Stimulated activated CD4-positive, alpha-beta T cell treated with anti-CD3 and anti-CD28 coated beads, Interleukin-15, amount 100 ng/mL, for 1 hour (primary cell): ENCODE measurements around the gene PHF21A.
"Not testable (repeated sequence)": the region's sequence is repeated elsewhere in the genome, so short reads cannot be mapped to it uniquely, and the experiment has no call there.

Experiments
- DNase-seq, 2 donors: peaks; one replicate each; pipeline ENCODE4 v3.0.0-alpha.2; 2020; ENCODE audit warnings: low read depth in 1 of 2, low spot score in 1 of 2

The PHF21A gene

DNA sequence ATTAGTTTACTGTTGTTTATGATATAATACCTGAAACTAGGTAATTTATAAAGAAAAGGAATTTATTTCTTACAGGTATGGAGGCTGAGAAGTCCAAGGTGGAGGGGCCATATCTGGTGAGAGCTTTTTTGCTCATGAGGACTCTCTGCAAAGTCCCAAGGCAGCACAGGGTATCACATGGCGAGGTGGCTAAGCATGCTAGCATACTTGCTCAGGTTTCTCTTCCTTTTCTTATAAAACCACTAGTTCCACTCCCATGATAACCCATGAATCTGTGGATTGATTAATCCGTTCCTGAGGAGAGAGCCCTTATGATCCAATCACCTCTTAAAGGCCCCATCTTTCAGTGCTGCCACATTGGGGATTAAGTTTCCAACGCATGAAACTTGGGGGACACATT, 82.7 kb downstream of the PHF21A start:
- DNase-seq = no peak

- DNase-seq = no peak
Observed at GRCh38 chr11:46036969-46037368, 84.3 kb downstream of the PHF21A start.

- DNase-seq = no peak
Observed at GRCh38 chr11:46036009-46036408, 85.2 kb downstream of the PHF21A start.

GRCh38 chr11:46034041-46034440, 87.2 kb downstream of the PHF21A start:
- no peak for DNase-seq

GRCh38 chr11:46026606-46027293, 94.5 kb downstream of the PHF21A start:
- DNase-seq = no peak

DNA sequence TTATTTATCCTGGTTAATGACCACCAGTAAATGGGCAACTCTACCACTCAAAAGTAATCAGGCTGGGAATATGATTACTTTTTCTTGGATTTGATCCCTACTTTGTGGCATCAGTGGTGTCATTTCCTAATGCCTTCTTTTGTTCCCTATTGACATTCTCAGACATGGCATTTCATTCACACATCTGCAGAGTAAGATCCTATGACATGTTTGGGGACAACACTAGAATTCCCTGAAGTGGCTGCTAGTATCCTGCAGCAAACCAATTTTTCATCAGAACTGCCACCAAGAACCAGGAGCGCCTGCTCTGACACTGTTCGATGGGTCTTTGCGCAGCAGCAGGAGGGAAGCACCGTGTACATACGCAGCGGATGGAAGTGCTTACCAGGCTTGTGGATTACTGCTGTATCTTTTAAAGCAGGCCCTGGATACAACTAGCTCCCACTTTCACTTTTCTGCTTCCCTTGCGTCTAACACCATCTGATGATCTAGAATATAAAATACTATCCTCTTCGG, 101.1 kb downstream of the PHF21A start:
- DNase-seq = no peak

DNA sequence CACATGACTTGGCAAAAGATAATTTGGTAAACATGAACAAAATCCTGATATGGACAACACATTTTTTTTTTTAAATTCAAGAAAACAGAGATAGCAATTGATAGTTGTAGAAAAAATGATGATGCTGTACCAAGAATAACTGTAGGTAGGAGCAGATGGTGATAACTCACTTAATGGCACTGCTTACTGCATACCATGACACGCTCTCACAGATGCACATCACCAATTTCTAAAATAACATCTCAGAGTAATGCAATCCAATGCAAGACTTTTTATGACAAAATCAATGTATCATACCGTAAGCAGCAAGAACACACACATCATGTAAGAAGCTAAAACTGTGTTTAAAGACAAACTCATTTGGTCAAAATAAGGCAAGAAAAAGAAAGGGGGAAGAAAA, 102.6 kb downstream of the PHF21A start:
- no peak for DNase-seq

GRCh38 chr11:46017341-46017740, 103.9 kb downstream of the PHF21A start:
- DNase-seq = no peak

GRCh38 chr11:46015941-46016340, 105.3 kb downstream of the PHF21A start:
- no peak for DNase-seq

- DNase-seq = not testable (repeated sequence)
Observed at GRCh38 chr11:46014168-46014567, 107.1 kb downstream of the PHF21A start.

- no peak for DNase-seq
Observed at GRCh38 chr11:46012185-46012584, 109.1 kb downstream of the PHF21A start.

GRCh38 chr11:46010100-46010499, 111.2 kb downstream of the PHF21A start:
- no peak for DNase-seq

GRCh38 chr11:46009647-46010046, 111.6 kb downstream of the PHF21A start:
- no peak for DNase-seq

- no peak for DNase-seq
Observed at GRCh38 chr11:46006418-46007070, 114.7 kb downstream of the PHF21A start.

GRCh38 chr11:46003572-46003971, 117.7 kb downstream of the PHF21A start:
- DNase-seq = no peak

DNA sequence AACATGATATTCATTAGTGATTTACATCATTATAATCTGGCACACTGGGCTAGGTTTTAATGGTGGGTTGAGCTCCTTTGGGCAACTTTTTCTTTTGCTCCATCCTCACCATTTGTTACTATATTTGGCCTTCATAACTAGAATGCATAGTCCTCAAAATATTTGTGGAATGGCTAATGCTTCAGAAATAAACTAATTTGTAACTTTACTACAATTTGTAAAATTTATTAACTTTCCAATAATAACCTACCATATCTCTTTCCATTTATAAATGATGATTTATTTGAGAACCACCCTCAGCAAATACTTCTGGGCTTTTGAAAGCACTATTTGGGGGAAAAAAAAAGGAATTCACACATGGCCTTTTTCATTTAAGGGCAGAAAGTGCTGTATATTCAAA, 119.1 kb downstream of the PHF21A start:
- DNase-seq = no peak

GRCh38 chr11:46001448-46001914, 119.8 kb downstream of the PHF21A start:
- DNase-seq = no peak

DNA sequence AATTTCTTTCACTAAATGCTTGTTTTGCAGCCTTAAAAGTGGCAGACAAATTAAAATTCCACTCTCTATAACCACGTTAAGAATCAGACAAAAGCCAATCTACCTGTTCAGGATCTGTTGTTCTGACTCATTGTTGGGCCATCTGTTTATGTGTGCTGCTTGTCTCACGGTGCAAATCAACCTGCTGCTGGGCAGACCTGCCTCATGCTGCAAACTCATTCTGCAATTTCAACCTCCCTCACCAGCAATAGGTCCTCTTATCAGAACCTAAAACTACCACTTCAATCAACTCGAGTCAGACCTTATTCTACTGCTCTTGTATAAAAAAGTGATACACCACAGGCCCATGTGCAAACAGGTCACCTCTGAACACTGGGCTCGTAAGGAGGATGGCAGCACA, 123.7 kb downstream of the PHF21A start:
- DNase-seq = no peak

- no peak for DNase-seq
Observed at GRCh38 chr11:45995342-45995734, 125.9 kb downstream of the PHF21A start.

GRCh38 chr11:45994371-45995341, 126.6 kb downstream of the PHF21A start:
- no peak for DNase-seq

- DNase-seq = no peak
Observed at GRCh38 chr11:45993531-45994001, 127.7 kb downstream of the PHF21A start.
